Measurements from ENCODE around the gene CIDEB. TPM values are rescaled to one million over a fixed set of nuclear protein-coding genes. Genes with fewer than 3 reads are reported as not detected.

The CIDEB gene
- total RNA-seq, 2 experiments from 2014 or later = 28.7 to 30.9 TPM

GRCh38 chr14:24340606-24341005 is 32.8 kb upstream of the CIDEB start:
- Mint-ChIP-seq H3K27me3 (peaks cover 29% of the 10 kb centered on the region), H3K36me3 (ENCODE audit: low read depth) (peaks cover 25% of the 10 kb centered on the region), H3K9me3 (no peaks in the 10 kb centered on the region), H3K4me3 (no peak overlapping the region), H3K27ac (no peak overlapping the region), H3K4me1 (peaks cover 29% of the 10 kb centered on the region)
- POLR2A ChIA-PET = interaction anchor here (0.8 to 1.2 kb wide), 2 partner anchors 89 to 91 kb away, joined by 3 read pairs; partner anchors contain the start of genes CBLN3 and KHNYN
- CTCF ChIA-PET = interaction anchor here (0.8 to 6.0 kb wide), 9 partner anchors 8 to 95 kb away, joined by 3 to 35 read pairs (median 5); partner anchors contain the start of genes CBLN3 and KHNYN
- DNase-seq = no peak

DNA sequence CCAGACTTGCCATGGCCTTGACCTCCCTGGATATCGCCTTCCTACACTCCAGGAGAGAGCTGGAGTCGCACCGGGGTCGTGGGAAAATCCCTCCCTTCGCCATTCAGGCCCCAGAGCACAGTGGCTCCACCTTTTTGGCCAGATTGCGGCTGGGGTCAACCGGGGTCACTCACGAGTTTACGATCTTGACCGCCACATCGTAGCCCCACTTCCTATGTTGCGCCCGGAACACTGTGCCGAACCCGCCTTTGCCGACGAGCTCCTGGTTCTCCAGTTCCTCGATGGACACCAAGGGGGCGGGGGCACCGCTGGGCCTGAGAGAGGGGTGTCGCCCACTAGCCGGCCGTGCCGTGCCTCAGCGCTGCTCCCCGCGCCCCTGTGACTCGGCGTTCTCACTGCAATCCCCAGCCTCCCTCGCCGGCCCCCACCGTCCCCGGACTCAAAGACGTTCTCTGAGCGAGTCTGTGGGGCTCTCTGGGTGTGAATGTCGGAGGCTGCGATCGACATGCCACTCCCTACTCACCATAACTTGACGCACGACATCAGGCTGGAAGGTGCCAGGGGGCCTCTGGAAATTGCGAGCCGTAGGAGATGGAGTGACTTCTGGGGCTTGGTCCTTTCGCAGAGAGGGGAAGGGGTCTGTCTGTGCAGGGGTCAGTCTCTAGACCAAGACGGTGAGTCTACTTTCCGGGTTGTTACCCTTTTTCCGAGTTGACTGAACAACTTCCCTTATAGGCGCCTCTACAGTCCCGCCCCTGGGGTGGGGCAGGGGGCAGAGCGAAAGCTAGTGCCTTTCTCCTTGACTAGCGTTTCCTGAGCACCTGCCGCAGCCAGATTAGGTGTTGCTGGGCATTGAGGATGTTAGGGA is 31.7 kb upstream of the CIDEB start, which contains the start of gene RIPK3:
TSS of gene RIPK3 (minus strand) at position 708 of the 868 bp plus-strand sequence. CDS start at position 543, 165 bp downstream.
- Mint-ChIP-seq H3K9me3 (no peaks in the 10 kb centered on the region), H3K4me3 (peak within 1 kb of the TSS; percentile 94), H3K36me3 (ENCODE audit: low read depth) (peaks cover 30% of the 10 kb centered on the region), H3K4me1 (peaks cover 35% of the 10 kb centered on the region), H3K27ac (peak within 1 kb of the TSS; percentile 95), H3K27me3 (peaks cover 31% of the 10 kb centered on the region)
- POLR2A ChIA-PET = interaction anchor here (0.8 to 1.2 kb wide), 2 partner anchors 90 to 92 kb away, joined by 3 read pairs; partner anchors contain the start of genes CBLN3 and KHNYN
- peak; percentile 85 for DNase-seq
- CTCF ChIA-PET = interaction anchor here (0.7 to 6.0 kb wide), 14 partner anchors 10 to 97 kb away, joined by 3 to 35 read pairs (median 4); partner anchors contain the start of genes CBLN3, CIDEB, KHNYN and TINF2

GRCh38 chr14:24338843-24339242 is 31.1 kb upstream of the CIDEB start:
- CTCF ChIA-PET = interaction anchor here (0.7 to 6.0 kb wide), 5 partner anchors 11 to 98 kb away, joined by 3 to 35 read pairs (median 6); partner anchors contain the start of genes CBLN3, KHNYN and TINF2
- Mint-ChIP-seq H3K9me3 (no peaks in the 10 kb centered on the region), H3K36me3 (ENCODE audit: low read depth) (peaks cover 30% of the 10 kb centered on the region), H3K27ac (no peak overlapping the region), H3K27me3 (peaks cover 32% of the 10 kb centered on the region), H3K4me3 (peak overlapping the region; percentile 94), H3K4me1 (peaks cover 41% of the 10 kb centered on the region)
- DNase-seq = no peak
- POLR2A ChIA-PET = no interaction called here

DNA sequence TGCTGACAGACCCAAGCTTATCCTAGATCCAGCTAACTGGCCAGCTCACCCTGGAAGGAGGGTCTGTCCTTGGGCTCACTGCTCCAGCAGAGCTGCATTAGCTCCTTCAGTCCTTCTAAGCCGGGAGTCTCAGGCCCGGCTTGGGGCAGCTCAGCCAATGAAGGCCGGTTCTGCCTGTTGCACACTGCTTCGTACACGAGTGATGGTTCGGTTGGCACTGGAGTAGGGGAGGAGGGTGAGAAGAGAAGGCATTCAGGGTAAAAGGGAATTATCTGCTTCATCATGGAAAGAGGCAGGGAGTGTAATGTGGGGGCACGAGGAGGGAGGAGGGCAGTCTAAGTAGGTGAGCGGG is 30.0 kb upstream of the CIDEB start:
- no peak for DNase-seq
- Mint-ChIP-seq H3K27ac (no peak overlapping the region), H3K36me3 (ENCODE audit: low read depth) (peaks cover 30% of the 10 kb centered on the region), H3K27me3 (peaks cover 33% of the 10 kb centered on the region), H3K9me3 (no peaks in the 10 kb centered on the region), H3K4me3 (peak overlapping the region; percentile 94), H3K4me1 (peaks cover 47% of the 10 kb centered on the region)
- ChIA-PET POLR2A (interaction anchor here (0.9 kb wide), 1 partner anchor 94 kb away, joined by 4 read pairs; no protein-coding TSS in a partner anchor), CTCF (interaction anchor here (1.0 to 6.0 kb wide), 5 partner anchors 22 to 99 kb away, joined by 3 to 35 read pairs (median 4); partner anchors contain the start of genes CBLN3, KHNYN and TINF2)

GRCh38 chr14:24337144-24337823 is 29.5 kb upstream of the CIDEB start:
- H3K36me3 Mint-ChIP-seq (ENCODE audit: low read depth) = peaks cover 30% of the 10 kb centered on the region
- peaks cover 51% of the 10 kb centered on the region for H3K4me1 Mint-ChIP-seq
- H3K4me3 Mint-ChIP-seq = no peak overlapping the region
- no peaks in the 10 kb centered on the region for H3K9me3 Mint-ChIP-seq
- DNase-seq = no peak
- no peak overlapping the region for H3K27ac Mint-ChIP-seq
- peaks cover 31% of the 10 kb centered on the region for H3K27me3 Mint-ChIP-seq
- CTCF ChIA-PET = interaction anchor here (1.0 to 6.0 kb wide), 6 partner anchors 14 to 100 kb away, joined by 3 to 35 read pairs (median 4); partner anchors contain the start of genes CBLN3 and KHNYN
- POLR2A ChIA-PET = interaction anchor here (0.5 kb wide), 1 partner anchor 93 kb away, joined by 3 read pairs; the partner anchor contains the start of gene KHNYN

DNA sequence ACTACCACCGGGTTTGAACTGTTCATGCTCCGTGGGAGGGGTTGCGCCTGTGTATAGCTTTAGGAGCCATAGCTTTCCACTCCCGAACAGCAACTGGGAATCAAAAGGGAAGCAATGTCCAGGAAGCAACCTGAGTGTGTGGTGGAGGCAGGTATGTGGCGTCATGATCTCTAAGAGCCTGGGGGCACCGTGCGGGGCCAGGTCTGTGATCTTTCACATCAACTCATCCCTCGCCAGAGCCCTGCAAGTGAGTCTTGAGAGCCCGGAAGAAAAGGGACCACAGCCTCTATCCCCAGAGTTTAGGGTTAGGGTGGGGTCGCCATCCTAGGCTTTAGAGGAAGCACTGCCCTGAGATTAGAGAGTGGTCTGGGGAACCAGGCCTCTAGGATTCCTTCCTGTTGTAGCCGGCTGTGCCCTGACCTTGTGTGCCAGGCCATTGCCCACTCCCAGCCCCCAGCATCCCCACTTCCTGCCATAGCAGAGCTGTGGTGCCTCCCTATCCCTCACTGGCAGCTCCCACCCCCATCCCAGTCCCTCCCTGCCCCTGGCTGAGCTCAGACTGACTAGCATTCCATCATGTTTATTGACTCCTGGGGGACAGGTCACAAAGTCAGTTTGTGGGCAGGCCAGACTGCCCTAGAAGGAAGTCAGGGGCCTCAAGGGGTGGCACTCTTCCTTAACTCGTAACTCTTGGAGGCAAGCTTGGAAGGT is 27.8 kb upstream of the CIDEB start:
- CTCF ChIA-PET = interaction anchor here (1.0 to 2.4 kb wide), 6 partner anchors 15 to 101 kb away, joined by 3 to 13 read pairs (median 3); no protein-coding TSS in a partner anchor
- H3K27me3 Mint-ChIP-seq = peaks cover 35% of the 10 kb centered on the region
- H3K36me3 Mint-ChIP-seq (ENCODE audit: low read depth) = peaks cover 30% of the 10 kb centered on the region
- H3K27ac Mint-ChIP-seq = no peak overlapping the region
- peaks cover 63% of the 10 kb centered on the region for H3K4me1 Mint-ChIP-seq
- DNase-seq = no peak
- no peaks in the 10 kb centered on the region for H3K9me3 Mint-ChIP-seq
- POLR2A ChIA-PET = no interaction called here
- no peak overlapping the region for H3K4me3 Mint-ChIP-seq

- H3K4me1 Mint-ChIP-seq = peaks cover 62% of the 10 kb centered on the region
- DNase-seq = no peak
- no peak within 1 kb of the TSS for H3K27ac Mint-ChIP-seq
- ChIA-PET POLR2A (interaction anchor here (1.7 to 2.0 kb wide), 2 partner anchors 96 to 102 kb away, joined by 4 to 18 read pairs; partner anchors contain the start of gene KHNYN), CTCF (interaction anchor here (1.0 to 13.5 kb wide), 14 partner anchors 11 to 221 kb away, joined by 3 to 136 read pairs (median 6); partner anchors contain the start of genes CBLN3, CIDEB, DCAF11 and KHNYN)
- H3K36me3 Mint-ChIP-seq (ENCODE audit: low read depth) = peaks cover 30% of the 10 kb centered on the region
- H3K4me3 Mint-ChIP-seq = peak within 1 kb of the TSS; percentile 28
- no peaks in the 10 kb centered on the region for H3K9me3 Mint-ChIP-seq
- peaks cover 38% of the 10 kb centered on the region for H3K27me3 Mint-ChIP-seq
Observed at GRCh38 chr14:24334431-24335291, 26.9 kb upstream of the CIDEB start, which contains the start of gene ADCY4. Gene ADCY4, minus strand, starts transcription at chr14:24335071. Its CDS starts 419 bp downstream, at chr14:24334652.

GRCh38 chr14:24332268-24332993 is 24.7 kb upstream of the CIDEB start:
- CTCF ChIA-PET = interaction anchor here (0.5 to 13.5 kb wide), 30 partner anchors 8 to 250 kb away, joined by 3 to 136 read pairs (median 5); partner anchors contain the start of genes CBLN3, CIDEB, KHNYN and LTB4R
- H3K9me3 Mint-ChIP-seq = no peaks in the 10 kb centered on the region
- POLR2A ChIA-PET = interaction anchor here (0.6 to 2.0 kb wide), 3 partner anchors 99 to 117 kb away, joined by 6 to 18 read pairs (median 7); partner anchors contain the start of genes KHNYN, MDP1 and SDR39U1
- peaks cover 64% of the 10 kb centered on the region for H3K4me1 Mint-ChIP-seq
- H3K27me3 Mint-ChIP-seq = peaks cover 38% of the 10 kb centered on the region
- peak; percentile 92 for DNase-seq
- H3K27ac Mint-ChIP-seq = peak overlapping the region; percentile 74
- peak overlapping the region; percentile 30 for H3K4me3 Mint-ChIP-seq
- H3K36me3 Mint-ChIP-seq (ENCODE audit: low read depth) = peaks cover 17% of the 10 kb centered on the region

- H3K4me1 Mint-ChIP-seq = peaks cover 69% of the 10 kb centered on the region
- CTCF ChIA-PET = interaction anchor here (0.5 to 13.5 kb wide), 17 partner anchors 10 to 112 kb away, joined by 3 to 136 read pairs (median 5); partner anchors contain the start of genes CBLN3, CIDEB, KHNYN and LTB4R
- H3K4me3 Mint-ChIP-seq = peak overlapping the region; percentile 30
- no peaks in the 10 kb centered on the region for H3K9me3 Mint-ChIP-seq
- peaks cover 38% of the 10 kb centered on the region for H3K27me3 Mint-ChIP-seq
- no peak for DNase-seq
- peak overlapping the region; percentile 74 for H3K27ac Mint-ChIP-seq
- POLR2A ChIA-PET = no interaction called here
- peaks cover 15% of the 10 kb centered on the region for H3K36me3 Mint-ChIP-seq (ENCODE audit: low read depth)
Observed at GRCh38 chr14:24331731-24332267, 24.0 kb upstream of the CIDEB start.

DNA sequence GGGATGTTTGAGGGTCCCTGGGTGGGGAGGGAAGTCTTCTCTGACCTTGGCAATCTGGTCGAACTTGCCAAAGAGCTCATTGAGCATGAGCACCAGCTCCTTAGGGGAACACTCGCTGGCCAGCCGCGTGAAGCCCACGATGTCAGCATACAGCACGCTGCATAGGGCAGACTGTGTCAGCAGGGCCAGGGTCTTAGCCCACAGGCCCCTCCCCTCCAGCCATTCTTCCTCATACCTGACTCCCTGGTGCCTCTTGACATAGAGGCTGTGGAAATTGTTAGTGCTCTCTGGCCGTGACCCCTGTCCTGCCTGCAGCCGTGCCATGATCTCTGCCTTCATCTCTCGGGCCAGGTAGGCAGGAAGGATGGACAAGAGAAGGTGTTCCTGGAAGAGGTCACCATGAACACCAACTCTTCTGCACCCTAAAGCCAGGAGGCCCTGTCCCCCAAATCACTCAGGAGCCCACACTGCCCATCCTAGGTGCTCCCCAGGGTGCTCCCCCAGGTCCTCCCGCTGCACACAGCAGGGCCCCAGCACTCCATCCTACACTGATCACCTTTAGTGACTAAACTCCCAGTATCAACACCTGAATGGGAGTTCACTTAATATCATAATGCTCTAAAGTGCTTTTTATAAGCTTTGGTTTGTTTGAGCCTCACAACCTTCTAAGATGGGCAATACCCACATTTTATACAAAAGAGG is 23.3 kb upstream of the CIDEB start:
- Mint-ChIP-seq H3K36me3 (ENCODE audit: low read depth) (peaks cover 10% of the 10 kb centered on the region), H3K27ac (no peak overlapping the region), H3K27me3 (peaks cover 36% of the 10 kb centered on the region), H3K4me3 (no peak overlapping the region), H3K9me3 (no peaks in the 10 kb centered on the region), H3K4me1 (peaks cover 67% of the 10 kb centered on the region)
- ChIA-PET POLR2A (no interaction called here), CTCF (interaction anchor here (0.7 to 13.5 kb wide), 7 partner anchors 21 to 194 kb away, joined by 3 to 136 read pairs (median 5); partner anchors contain the start of genes CBLN3, CIDEB, KHNYN and LTB4R)
- no peak for DNase-seq
